HG02870 (cell line): ENCODE results near the gene FAM3D.

Experiments
- ATAC-seq: cut with Tn5 transposase; IDR thresholded peaks from one replicate; pipeline ENCODE4 v1.9.1; 2021; ENCODE audit warnings: mild to moderate bottlenecking, moderate library complexity; ENCODE audit not compliant: unreplicated experiment

The FAM3D gene

GRCh38 chr3:58604031-58604430 is 62.5 kb downstream of the FAM3D start:
- ATAC-seq: no peak

- no peak for ATAC-seq
These were observed 63.0 kb downstream of the FAM3D start for GRCh38 chr3:58603606-58604005.

GRCh38 chr3:58597770-58598310 is 68.7 kb downstream of the FAM3D start:
- ATAC-seq: no peak

- ATAC-seq: no peak
These were observed 69.6 kb downstream of the FAM3D start for GRCh38 chr3:58596834-58597518.

GRCh38 chr3:58594117-58594516 is 72.5 kb downstream of the FAM3D start:
- ATAC-seq: no peak

GRCh38 chr3:58591517-58592510 is 74.8 kb downstream of the FAM3D start:
- ATAC-seq: no peak

- ATAC-seq: no peak
These were observed 78.5 kb downstream of the FAM3D start for GRCh38 chr3:58588030-58588614.

- no peak for ATAC-seq
These were observed 79.8 kb downstream of the FAM3D start for GRCh38 chr3:58586776-58587192.

- ATAC-seq: no peak
These were observed 80.6 kb downstream of the FAM3D start for GRCh38 chr3:58585994-58586393.

- ATAC-seq: peak; percentile 62
These were observed 81.4 kb downstream of the FAM3D start for GRCh38 chr3:58585005-58585786.

- no peak for ATAC-seq
These were observed 81.9 kb downstream of the FAM3D start for GRCh38 chr3:58584690-58585004.
